HL-60 (cell line): ENCODE results near the gene EEPD1.
A peak's percentile ranks its signal among the peaks of the same experiment; 100 is the strongest.

Source experiments
- DNase-seq, 2 experiments: peaks; one replicate each; pipeline ENCODE4 v3.0.0-alpha.2; 2010 to 2020; ENCODE audit warnings: low read depth in 1 of 2, low spot score in 1 of 2
- H3K27ac ChIP-seq: fragments of 250-450 bp; sonication (Bioruptor Pico); replicated peaks from 2 replicates; pipeline ENCODE4 v1.5.1; 2020; ENCODE audit warnings: mild to moderate bottlenecking, moderate library complexity
- H3K27me3 ChIP-seq: fragments of 250-450 bp; sonication (Bioruptor Pico); 2 replicates; pipeline ENCODE4 v1.5.1; 2021; ENCODE audit warnings: mild to moderate bottlenecking, moderate library complexity; ENCODE audit not compliant: insufficient read depth, poor library complexity, severe bottlenecking
- H3K4me3 ChIP-seq: replicated peaks from 2 replicates; pipeline ENCODE4 v1.5.1; 2011; ENCODE audit warnings: mild to moderate bottlenecking, control low read depth, low read length; ENCODE audit not compliant: insufficient read depth
- CTCF ChIP-seq: IDR thresholded peaks from one replicate; pipeline ENCODE4 v1.5.1; 2011; ENCODE audit warnings: low read length, control low read depth, inconsistent platforms; ENCODE audit not compliant: insufficient read depth
- GABPA ChIP-seq: IDR thresholded peaks from 2 replicates; pipeline ENCODE4 v1.6.1; 2012; ENCODE audit warnings: low read depth
- POLR2AphosphoS5 ChIP-seq: IDR thresholded peaks from 2 replicates; pipeline ENCODE4 v1.6.1; 2012; ENCODE audit warnings: low read depth
- SPI1 ChIP-seq: IDR thresholded peaks from 2 replicates; pipeline ENCODE4 v1.6.1; 2012; ENCODE audit warnings: low read depth, mild to moderate bottlenecking, borderline replicate concordance
- TF ChIP-seq, protein P1 (sequence below): IDR thresholded peaks from 2 replicates; pipeline ENCODE4 v1.6.1; 2012; ENCODE audit warnings: low read depth; ENCODE audit not compliant: insufficient replicate concordance

EEPD1 gene

DNA sequence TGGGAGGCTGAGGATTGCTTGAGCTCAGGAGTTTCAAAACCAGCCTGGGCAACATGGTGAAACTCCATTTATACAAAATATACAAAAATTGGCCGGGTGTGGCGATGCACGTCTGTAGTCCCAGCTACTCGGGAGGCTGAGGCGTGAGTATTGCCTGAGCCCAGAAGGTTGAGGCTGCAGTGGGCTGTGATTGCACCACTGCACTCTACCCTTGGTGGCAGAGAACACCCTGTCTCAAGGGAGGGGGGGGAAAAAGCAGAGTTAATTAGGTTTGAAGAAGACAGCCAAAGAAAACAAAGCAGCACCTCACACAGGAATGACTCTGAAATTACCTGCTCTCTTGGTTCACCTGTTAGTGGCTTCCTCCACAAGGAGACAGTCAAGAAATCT, 110.0 kb downstream of the EEPD1 start:
- Histone ChIP-seq H3K4me3 (no peak overlapping the region), H3K27ac (peak overlapping the region; percentile 59), H3K27me3 (no peaks in the 10 kb centered on the region)
- TF ChIP-seq SPI1 = no peak
- TF ChIP-seq, protein P1, sequence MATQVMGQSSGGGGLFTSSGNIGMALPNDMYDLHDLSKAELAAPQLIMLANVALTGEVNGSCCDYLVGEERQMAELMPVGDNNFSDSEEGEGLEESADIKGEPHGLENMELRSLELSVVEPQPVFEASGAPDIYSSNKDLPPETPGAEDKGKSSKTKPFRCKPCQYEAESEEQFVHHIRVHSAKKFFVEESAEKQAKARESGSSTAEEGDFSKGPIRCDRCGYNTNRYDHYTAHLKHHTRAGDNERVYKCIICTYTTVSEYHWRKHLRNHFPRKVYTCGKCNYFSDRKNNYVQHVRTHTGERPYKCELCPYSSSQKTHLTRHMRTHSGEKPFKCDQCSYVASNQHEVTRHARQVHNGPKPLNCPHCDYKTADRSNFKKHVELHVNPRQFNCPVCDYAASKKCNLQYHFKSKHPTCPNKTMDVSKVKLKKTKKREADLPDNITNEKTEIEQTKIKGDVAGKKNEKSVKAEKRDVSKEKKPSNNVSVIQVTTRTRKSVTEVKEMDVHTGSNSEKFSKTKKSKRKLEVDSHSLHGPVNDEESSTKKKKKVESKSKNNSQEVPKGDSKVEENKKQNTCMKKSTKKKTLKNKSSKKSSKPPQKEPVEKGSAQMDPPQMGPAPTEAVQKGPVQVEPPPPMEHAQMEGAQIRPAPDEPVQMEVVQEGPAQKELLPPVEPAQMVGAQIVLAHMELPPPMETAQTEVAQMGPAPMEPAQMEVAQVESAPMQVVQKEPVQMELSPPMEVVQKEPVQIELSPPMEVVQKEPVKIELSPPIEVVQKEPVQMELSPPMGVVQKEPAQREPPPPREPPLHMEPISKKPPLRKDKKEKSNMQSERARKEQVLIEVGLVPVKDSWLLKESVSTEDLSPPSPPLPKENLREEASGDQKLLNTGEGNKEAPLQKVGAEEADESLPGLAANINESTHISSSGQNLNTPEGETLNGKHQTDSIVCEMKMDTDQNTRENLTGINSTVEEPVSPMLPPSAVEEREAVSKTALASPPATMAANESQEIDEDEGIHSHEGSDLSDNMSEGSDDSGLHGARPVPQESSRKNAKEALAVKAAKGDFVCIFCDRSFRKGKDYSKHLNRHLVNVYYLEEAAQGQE = no peak
- TF ChIP-seq POLR2AphosphoS5 = no peak
- TF ChIP-seq CTCF = no peak
- TF ChIP-seq GABPA = no peak
- DNase-seq = no peak

- no peak overlapping the region for H3K4me3 ChIP-seq
- TF ChIP-seq POLR2AphosphoS5 = peak; percentile 72; the same call in 1 of the 2 replicates
- TF ChIP-seq, protein P1 = no peak
- TF ChIP-seq GABPA = no peak
- peak; percentile 82 for TF ChIP-seq SPI1
- no peak for TF ChIP-seq CTCF
- H3K27me3 ChIP-seq = no peaks in the 10 kb centered on the region
- peak overlapping the region; percentile 59 for H3K27ac ChIP-seq
- DNase-seq = peak; percentile 80 to 94
Measured at GRCh38 chr7:36264123-36264801, 111.2 kb downstream of the EEPD1 start.

DNA sequence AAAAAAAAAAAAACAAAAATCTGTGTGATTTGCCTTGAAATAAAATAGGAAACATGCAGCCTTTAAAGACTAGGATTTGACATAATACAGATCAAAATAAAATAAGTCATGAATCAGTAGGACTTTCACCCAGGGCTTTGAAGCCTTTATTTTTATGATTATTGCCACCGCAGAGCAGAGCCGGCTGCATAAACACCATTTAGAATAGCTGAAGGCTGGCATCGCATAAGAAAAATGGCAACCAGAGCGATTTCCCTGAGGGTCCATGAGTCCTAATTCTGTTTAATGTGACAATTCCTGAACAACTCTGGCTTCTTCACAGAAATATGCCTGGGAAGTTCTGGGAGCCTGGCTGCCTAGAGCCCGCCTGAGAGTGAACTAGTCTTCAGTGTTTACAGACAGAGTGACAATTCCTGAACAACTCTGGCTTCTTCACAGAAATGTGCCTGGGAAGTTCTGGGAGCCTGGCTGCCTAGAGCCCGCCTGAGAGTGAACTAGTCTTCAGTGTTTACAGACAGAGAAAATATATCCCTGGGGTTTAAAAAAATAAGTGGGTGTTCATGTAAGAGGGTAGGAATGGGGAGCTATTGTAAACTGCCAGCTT, 112.0 kb downstream of the EEPD1 start:
- Histone ChIP-seq H3K27ac (peak overlapping the region; percentile 59), H3K4me3 (no peak overlapping the region), H3K27me3 (no peaks in the 10 kb centered on the region)
- TF ChIP-seq, protein P1 = no peak
- no peak for DNase-seq
